ENCODE data around the gene CLASP2.

- TF ChIP-seq CTCF (IDR thresholded peaks at IDR 0.05) = no peak
- TF ChIP-seq EP300 (IDR thresholded peaks at IDR 0.05) = no peak
- no peak for TF ChIP-seq POLR2A (IDR thresholded peaks at IDR 0.05; ENCODE audit: low read depth)
- no peak for TF ChIP-seq POLR2AphosphoS5 (IDR thresholded peaks at IDR 0.05)
Measured at GRCh38 chr3:33634262-33634661, 83.8 kb downstream of the CLASP2 start.

Data from esophagus muscularis mucosa (tissue), 4 donors.